Mesenchymal stem cell (in vitro differentiated cells and primary cell): ENCODE data around the gene MPL.

Source experiments
- DNase-seq: peaks from one replicate; pipeline ENCODE4 v3.0.0-alpha.2; 2013
- H2AFZ ChIP-seq: one replicate; pipeline ENCODE4 v1.6.1; 2013; ENCODE audit warnings: low read depth, mild to moderate bottlenecking, control low read depth, inconsistent platforms, low read length, moderate library complexity
- H2AK5ac ChIP-seq: 2 replicates; pipeline ENCODE4 v1.6.1; 2013; ENCODE audit warnings: low read length, moderate library complexity, mild to moderate bottlenecking, inconsistent platforms; ENCODE audit not compliant: severe bottlenecking
- H2BK120ac ChIP-seq: one replicate; pipeline ENCODE4 v1.6.1; 2013; ENCODE audit warnings: low read depth, mild to moderate bottlenecking, inconsistent platforms, low read length, moderate library complexity
- H2BK12ac ChIP-seq, 2 experiments: one replicate each; pipeline ENCODE4 v1.6.1; 2013; ENCODE audit warnings: inconsistent platforms in 2 of 2, low read length in 2 of 2, mild to moderate bottlenecking in 2 of 2, moderate library complexity in 2 of 2, control low read depth in 1 of 2
- H2BK15ac ChIP-seq: one replicate; pipeline ENCODE4 v1.6.1; 2013; ENCODE audit warnings: mild to moderate bottlenecking, low read depth, inconsistent platforms; ENCODE audit not compliant: poor library complexity, severe bottlenecking
- H2BK5ac ChIP-seq: 2 replicates; pipeline ENCODE4 v1.6.1; 2013; ENCODE audit warnings: low read depth, mild to moderate bottlenecking, low read length, control low read depth, inconsistent platforms; ENCODE audit not compliant: poor library complexity, severe bottlenecking
- H3K14ac ChIP-seq, 2 experiments: one replicate each; pipeline ENCODE4 v1.6.1; 2013; ENCODE audit warnings: inconsistent platforms in 2 of 2, low read length in 2 of 2, control low read depth in 1 of 2, mild to moderate bottlenecking in 1 of 2, moderate library complexity in 1 of 2
- H3K18ac ChIP-seq, 2 experiments: one replicate each; pipeline ENCODE4 v1.6.1; 2013; ENCODE audit warnings: inconsistent platforms in 2 of 2, low read length in 2 of 2, control low read depth in 1 of 2, low read depth in 1 of 2, mild to moderate bottlenecking in 1 of 2
- H3K23ac ChIP-seq, 2 experiments: one replicate each; pipeline ENCODE4 v1.6.1; 2013; ENCODE audit warnings: inconsistent platforms in 2 of 2, low read length in 2 of 2, mild to moderate bottlenecking in 2 of 2, moderate library complexity in 2 of 2, control low read depth in 1 of 2
- H3K27ac ChIP-seq: 2 replicates; pipeline ENCODE4 v1.5.1; 2013; ENCODE audit warnings: mild to moderate bottlenecking, moderate library complexity, low read length, control low read depth, inconsistent platforms; ENCODE audit not compliant: poor library complexity, severe bottlenecking
- H3K27me3 ChIP-seq, 2 experiments: 2 replicates each; pipeline versions ENCODE4 v1.6.1 to v1.7.0; 2013; ENCODE audit warnings: low read length in 2 of 2, mild to moderate bottlenecking in 2 of 2, moderate library complexity in 2 of 2, control low read depth in 1 of 2, inconsistent platforms in 1 of 2; ENCODE audit not compliant: control insufficient read depth in 1 of 2, insufficient read depth in 1 of 2
- H3K36me3 ChIP-seq, 2 experiments: 2 replicates each; pipeline versions ENCODE4 v1.6.1 to v1.7.0; 2013; ENCODE audit warnings: low read length in 2 of 2, control low read depth in 1 of 2, inconsistent platforms in 1 of 2, low read depth in 1 of 2, mild to moderate bottlenecking in 1 of 2; ENCODE audit not compliant: insufficient read depth in 2 of 2, control insufficient read depth in 1 of 2
- H3K4ac ChIP-seq, 2 experiments: one replicate each; pipeline ENCODE4 v1.6.1; 2013; ENCODE audit warnings: inconsistent platforms in 2 of 2, low read length in 2 of 2, mild to moderate bottlenecking in 2 of 2, moderate library complexity in 2 of 2, control low read depth in 1 of 2, low read depth in 1 of 2
- H3K4me1 ChIP-seq: 2 replicates; pipeline ENCODE4 v1.6.1; 2013; ENCODE audit warnings: low read depth, low read length, control low read depth; ENCODE audit not compliant: control insufficient read depth, insufficient read depth
- H3K4me2 ChIP-seq: 2 replicates; pipeline ENCODE4 v1.6.1; 2013; ENCODE audit warnings: low read length, mild to moderate bottlenecking, inconsistent platforms; ENCODE audit not compliant: poor library complexity, severe bottlenecking
- H3K4me3 ChIP-seq, 2 experiments: 2 replicates each; pipeline versions ENCODE4 v1.5.1 to v1.7.0; 2013; ENCODE audit warnings: low read length in 2 of 2, mild to moderate bottlenecking in 2 of 2, control low read depth in 1 of 2, low read depth in 1 of 2; ENCODE audit not compliant: insufficient read depth in 1 of 2
- H3K79me1 ChIP-seq: replicated peaks from 2 replicates; pipeline ENCODE4 v1.6.1; 2013; ENCODE audit warnings: mild to moderate bottlenecking, control low read depth, low read length, inconsistent platforms; ENCODE audit not compliant: poor library complexity, severe bottlenecking
- H3K9ac ChIP-seq: 2 replicates; pipeline ENCODE4 v1.7.0; 2013; ENCODE audit warnings: mild to moderate bottlenecking, low read length, moderate library complexity
- H3K9me3 ChIP-seq: 2 replicates; pipeline ENCODE4 v1.7.0; 2013; ENCODE audit warnings: mild to moderate bottlenecking, low read length; ENCODE audit not compliant: control insufficient read depth
- H4K8ac ChIP-seq: one replicate; pipeline ENCODE4 v1.6.1; 2013; ENCODE audit warnings: inconsistent platforms, mild to moderate bottlenecking, low read length, moderate library complexity
- H4K91ac ChIP-seq: one replicate; pipeline ENCODE4 v1.6.1; 2013; ENCODE audit warnings: mild to moderate bottlenecking, low read length, inconsistent platforms
- WGBS: methylation state at CpG from one replicate; pipeline ENCODE4 v1.1.7; 2013; ENCODE audit warnings: mixed read lengths; 5-methylcytosine and 5-hydroxymethylcytosine counted together

The MPL gene

GRCh38 chr1:43354471-43354870 lies 16.9 kb downstream of the MPL start:
- H3K23ac ChIP-seq = no peak overlapping the region
- no peak overlapping the region for H4K8ac ChIP-seq
- H3K4me1 ChIP-seq = peaks cover 9% of the 10 kb centered on the region
- no peak for DNase-seq
- 100% methylated on average over 2 of the region's 2 CpGs for WGBS
- H3K27ac ChIP-seq = no peak overlapping the region
- H2AK5ac ChIP-seq = no peak overlapping the region
- no peak overlapping the region for H2AFZ ChIP-seq
- H3K4me3 ChIP-seq = no peak overlapping the region
- H3K27me3 ChIP-seq = no peaks in the 10 kb centered on the region
- H2BK15ac ChIP-seq = no peak overlapping the region
- no peak overlapping the region for H3K9ac ChIP-seq
- no peak overlapping the region for H3K18ac ChIP-seq
- H3K79me1 ChIP-seq = no peaks in the 10 kb centered on the region
- no peak overlapping the region for H2BK12ac ChIP-seq
- H4K91ac ChIP-seq = no peak overlapping the region
- no peak overlapping the region for H3K4ac ChIP-seq
- no peak overlapping the region for H2BK120ac ChIP-seq
- H3K36me3 ChIP-seq = no peaks in the 10 kb centered on the region
- no peak overlapping the region for H3K14ac ChIP-seq
- H2BK5ac ChIP-seq = no peak overlapping the region
- no peak overlapping the region for H3K4me2 ChIP-seq
- H3K9me3 ChIP-seq = no peaks in the 10 kb centered on the region

- no peak overlapping the region for H3K23ac ChIP-seq
Measured at GRCh38 chr1:43354936-43355335, 17.3 kb downstream of the MPL start.

GRCh38 chr1:43357251-43357650 lies 19.6 kb downstream of the MPL start:
- H2AK5ac ChIP-seq = no peak overlapping the region
- no peak overlapping the region for H2BK12ac ChIP-seq
- H2AFZ ChIP-seq = no peak overlapping the region
- H4K91ac ChIP-seq = no peak overlapping the region
- WGBS = 80% methylated on average over 4 of the region's 4 CpGs
- no peaks in the 10 kb centered on the region for H3K79me1 ChIP-seq
- H3K9ac ChIP-seq = no peak overlapping the region
- no peaks in the 10 kb centered on the region for H3K9me3 ChIP-seq
- peak; percentile 19 for DNase-seq
- no peak overlapping the region for H3K14ac ChIP-seq
- H3K27me3 ChIP-seq = no peaks in the 10 kb centered on the region
- H3K36me3 ChIP-seq = peaks cover 12 to 24% of the 10 kb centered on the region in 2 experiments
- no peak overlapping the region for H2BK15ac ChIP-seq
- H3K4ac ChIP-seq = no peak overlapping the region
- H3K4me1 ChIP-seq = peaks cover 15% of the 10 kb centered on the region
- H2BK120ac ChIP-seq = no peak overlapping the region
- H3K4me3 ChIP-seq = no peak overlapping the region
- no peak overlapping the region for H2BK5ac ChIP-seq
- H3K18ac ChIP-seq = no peak overlapping the region
- no peak overlapping the region for H3K23ac ChIP-seq
- H4K8ac ChIP-seq = no peak overlapping the region
- no peak overlapping the region for H3K4me2 ChIP-seq
- H3K27ac ChIP-seq = no peak overlapping the region

More at GRCh38 chr1:43354936-43355335, 17.3 kb downstream of the MPL start:
- Histone ChIP-seq H3K79me1 (no peaks in the 10 kb centered on the region), H3K4ac (no peak overlapping the region), H2BK15ac (no peak overlapping the region), H3K27me3 (no peaks in the 10 kb centered on the region), H2BK120ac (no peak overlapping the region), H3K36me3 (peaks cover 0 to 1% of the 10 kb centered on the region in 2 experiments), H3K18ac (no peak overlapping the region), H2AK5ac (no peak overlapping the region), H2AFZ (no peak overlapping the region), H2BK12ac (no peak overlapping the region), H2BK5ac (no peak overlapping the region), H3K14ac (no peak overlapping the region), H3K27ac (no peak overlapping the region), H3K4me2 (no peak overlapping the region), H3K9me3 (no peaks in the 10 kb centered on the region), H4K91ac (no peak overlapping the region), H3K4me3 (no peak overlapping the region), H3K9ac (no peak overlapping the region), H3K4me1 (peaks cover 7% of the 10 kb centered on the region), H4K8ac (no peak overlapping the region)
- no CpG with 5 or more reads among the region's 2 CpGs for WGBS
- DNase-seq = no peak

GRCh38 chr1:43358121-43358745 lies 20.6 kb downstream of the MPL start:
- Histone ChIP-seq H3K4me1 (peaks cover 17% of the 10 kb centered on the region), H3K18ac (peak overlapping the region; percentile 56 to 64), H3K9ac (peak overlapping the region; percentile 93), H2BK12ac (no peak overlapping the region), H2BK120ac (no peak overlapping the region), H2AK5ac (no peak overlapping the region), H3K4me3 (peak overlapping the region; percentile 68 to 88), H3K23ac (no peak overlapping the region), H2BK5ac (no peak overlapping the region), H4K91ac (peak overlapping the region; percentile 80), H3K14ac (no peak overlapping the region), H3K27ac (peak overlapping the region; percentile 93), H2BK15ac (peak overlapping the region; percentile 8), H3K4ac (peak overlapping the region; percentile 1 to 42), H4K8ac (peak overlapping the region; percentile 47), H2AFZ (peak overlapping the region; percentile 7), H3K27me3 (no peaks in the 10 kb centered on the region), H3K79me1 (peaks cover 2% of the 10 kb centered on the region), H3K4me2 (peak overlapping the region; percentile 82), H3K9me3 (no peaks in the 10 kb centered on the region), H3K36me3 (peaks cover 20 to 33% of the 10 kb centered on the region in 2 experiments)
- DNase-seq = peak; percentile 51
- under 1% methylated on average over 33 of the region's 33 CpGs for WGBS
